KMS-11 (cell line): ENCODE data around the gene RAD51D.

Experiments used
- H2AFZ ChIP-seq: fragments of 200-600 bp; sonication (generic); 2 replicates; pipeline ENCODE4 v1.6.1; 2016; ENCODE audit warnings: antibody characterized with exemption, mixed run types, low read depth
- H3K27ac ChIP-seq: fragments of 200-600 bp; sonication (generic); 2 replicates; pipeline ENCODE4 v1.6.1; 2016; ENCODE audit warnings: mild to moderate bottlenecking, mixed run types
- H3K27me3 ChIP-seq: fragments of 200-600 bp; sonication (generic); 2 replicates; pipeline ENCODE4 v1.6.1; 2017; ENCODE audit warnings: mild to moderate bottlenecking, low read depth, mixed run types, moderate library complexity; ENCODE audit not compliant: insufficient read depth
- H3K36me3 ChIP-seq: fragments of 200-600 bp; sonication (generic); 2 replicates; pipeline ENCODE4 v1.6.1; 2017; ENCODE audit warnings: mild to moderate bottlenecking, mixed run types; ENCODE audit not compliant: insufficient read depth
- H3K4me1 ChIP-seq: fragments of 200-600 bp; sonication (generic); 2 replicates; pipeline ENCODE4 v1.6.1; 2016; ENCODE audit warnings: mild to moderate bottlenecking, low read depth, mixed run types; ENCODE audit not compliant: poor library complexity, severe bottlenecking
- H3K4me2 ChIP-seq: fragments of 200-600 bp; sonication (generic); 2 replicates; pipeline ENCODE4 v1.7.0; 2016; ENCODE audit warnings: mild to moderate bottlenecking, mixed run types
- H3K4me3 ChIP-seq: fragments of 200-600 bp; sonication (generic); IDR thresholded peaks from 2 replicates; pipeline ENCODE4 v1.6.1; 2017; ENCODE audit warnings: low read depth, low read length, mixed read lengths; ENCODE audit not compliant: insufficient read depth
- H3K79me2 ChIP-seq: fragments of 200-600 bp; sonication (generic); 2 replicates; pipeline ENCODE4 v1.6.1; 2016; ENCODE audit warnings: low read depth, mixed run types; ENCODE audit not compliant: insufficient read depth
- H3K9ac ChIP-seq: fragments of 200-600 bp; sonication (generic); 2 replicates; pipeline ENCODE4 v1.6.1; 2016; ENCODE audit warnings: mild to moderate bottlenecking, mixed run types
- H4K20me1 ChIP-seq: fragments of 200-600 bp; sonication (generic); 2 replicates; pipeline ENCODE4 v1.6.1; 2016; ENCODE audit warnings: mild to moderate bottlenecking, mixed run types; ENCODE audit not compliant: insufficient read depth
- TF ChIP-seq, protein P1 (sequence below): fragments of 200-600 bp; sonication (generic); conservative IDR thresholded peaks from 2 replicates; pipeline ENCODE4 v1.6.1; 2017; ENCODE audit warnings: low read depth, mild to moderate bottlenecking, antibody characterized with exemption, low read length, moderate library complexity, mixed read lengths

Gene RAD51D

DNA sequence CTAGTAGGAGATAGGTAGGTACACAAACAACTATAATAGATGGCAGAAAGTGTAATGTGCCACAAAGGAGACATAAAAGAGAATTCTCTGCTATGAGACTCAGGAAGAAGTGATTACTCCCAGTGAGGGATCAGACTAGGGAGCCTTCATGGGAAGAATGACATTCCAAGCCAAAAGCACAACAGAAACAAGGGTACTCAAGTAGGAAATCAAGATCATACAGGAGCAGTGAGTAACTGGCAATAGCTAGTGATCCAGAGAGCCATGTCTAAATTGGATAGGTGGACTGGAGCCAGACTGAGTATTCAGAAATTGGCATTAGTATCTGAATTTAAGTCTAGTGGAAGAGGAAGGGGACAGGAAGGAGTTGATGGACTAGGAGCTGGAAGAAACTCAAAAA lies 66.9 kb downstream of the RAD51D start:
- Histone ChIP-seq H3K36me3 (no peaks in the 10 kb centered on the region), H3K27me3 (no peaks in the 10 kb centered on the region), H4K20me1 (no peaks in the 10 kb centered on the region), H3K4me2 (peak overlapping the region; percentile 78; the same call in 1 of the 2 replicates), H2AFZ (no peak overlapping the region), H3K27ac (no peak overlapping the region), H3K79me2 (no peaks in the 10 kb centered on the region), H3K9ac (no peak overlapping the region), H3K4me1 (peaks cover 49% of the 10 kb centered on the region), H3K4me3 (no peak overlapping the region)
- TF ChIP-seq, protein P1, sequence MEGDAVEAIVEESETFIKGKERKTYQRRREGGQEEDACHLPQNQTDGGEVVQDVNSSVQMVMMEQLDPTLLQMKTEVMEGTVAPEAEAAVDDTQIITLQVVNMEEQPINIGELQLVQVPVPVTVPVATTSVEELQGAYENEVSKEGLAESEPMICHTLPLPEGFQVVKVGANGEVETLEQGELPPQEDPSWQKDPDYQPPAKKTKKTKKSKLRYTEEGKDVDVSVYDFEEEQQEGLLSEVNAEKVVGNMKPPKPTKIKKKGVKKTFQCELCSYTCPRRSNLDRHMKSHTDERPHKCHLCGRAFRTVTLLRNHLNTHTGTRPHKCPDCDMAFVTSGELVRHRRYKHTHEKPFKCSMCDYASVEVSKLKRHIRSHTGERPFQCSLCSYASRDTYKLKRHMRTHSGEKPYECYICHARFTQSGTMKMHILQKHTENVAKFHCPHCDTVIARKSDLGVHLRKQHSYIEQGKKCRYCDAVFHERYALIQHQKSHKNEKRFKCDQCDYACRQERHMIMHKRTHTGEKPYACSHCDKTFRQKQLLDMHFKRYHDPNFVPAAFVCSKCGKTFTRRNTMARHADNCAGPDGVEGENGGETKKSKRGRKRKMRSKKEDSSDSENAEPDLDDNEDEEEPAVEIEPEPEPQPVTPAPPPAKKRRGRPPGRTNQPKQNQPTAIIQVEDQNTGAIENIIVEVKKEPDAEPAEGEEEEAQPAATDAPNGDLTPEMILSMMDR = no peak

DNA sequence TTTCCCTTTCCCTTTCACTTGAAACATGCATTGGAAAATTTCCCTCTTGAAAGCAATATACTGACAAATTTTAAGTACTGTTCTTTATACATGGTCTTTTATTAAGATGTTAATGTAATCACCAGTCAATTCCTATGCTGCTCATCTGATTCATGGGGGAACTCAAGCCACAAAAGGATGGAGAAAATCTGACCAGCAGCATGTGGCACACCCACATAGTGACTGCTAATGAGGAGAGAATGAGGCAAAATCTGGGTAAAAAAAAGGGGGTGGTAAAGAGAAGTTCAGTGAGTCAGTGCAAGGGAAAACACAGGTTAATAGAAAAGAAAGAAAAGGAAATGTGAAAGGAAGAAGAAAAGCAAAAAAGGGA lies 67.4 kb downstream of the RAD51D start:
- TF ChIP-seq, protein P1 = no peak
- Histone ChIP-seq H3K4me1 (peaks cover 52% of the 10 kb centered on the region), H3K9ac (no peak overlapping the region), H2AFZ (no peak overlapping the region), H3K4me3 (no peak overlapping the region), H3K27me3 (no peaks in the 10 kb centered on the region), H3K79me2 (no peaks in the 10 kb centered on the region), H3K27ac (peak overlapping the region; percentile 36; the same call in 1 of the 2 replicates), H3K4me2 (peak overlapping the region; percentile 78), H4K20me1 (no peaks in the 10 kb centered on the region), H3K36me3 (no peaks in the 10 kb centered on the region)

DNA sequence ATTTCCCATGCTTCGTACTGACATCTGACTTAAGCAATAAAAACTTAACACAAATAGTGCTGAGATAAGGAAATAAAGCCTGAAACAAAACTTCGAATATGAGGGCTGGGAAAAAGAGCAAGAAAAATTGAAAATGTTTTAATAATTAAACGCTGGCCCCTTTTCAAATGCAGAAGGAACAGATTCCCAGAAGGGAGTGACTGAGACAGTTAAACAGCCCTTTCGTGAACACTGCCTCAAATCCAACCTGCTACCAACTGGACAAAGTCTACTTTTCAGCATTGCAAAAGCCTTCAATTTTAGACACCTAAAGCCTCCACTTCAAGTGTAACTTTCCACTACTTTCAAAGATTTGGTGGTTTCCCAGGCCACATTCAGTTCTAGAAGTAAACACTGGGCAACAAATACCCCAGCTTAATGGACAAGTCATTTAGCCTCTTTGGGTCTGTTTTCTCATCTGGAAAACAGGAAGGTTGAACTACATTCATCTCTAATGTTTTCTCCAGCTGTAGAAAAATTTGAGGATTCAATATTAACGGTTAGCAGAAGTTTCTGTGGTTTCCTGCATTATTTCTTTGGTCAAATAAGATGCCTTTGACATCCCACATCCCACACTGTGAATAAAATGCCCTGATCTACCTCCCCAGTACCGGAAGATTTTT lies 68.0 kb downstream of the RAD51D start:
- no peaks in the 10 kb centered on the region for H3K36me3 ChIP-seq
- H3K4me1 ChIP-seq = peaks cover 57% of the 10 kb centered on the region
- H3K4me2 ChIP-seq = peak overlapping the region; percentile 78
- H3K27me3 ChIP-seq = no peaks in the 10 kb centered on the region
- peak overlapping the region; percentile 12; the same call in 1 of the 2 replicates for H3K9ac ChIP-seq
- TF ChIP-seq, protein P1 = no peak
- H3K27ac ChIP-seq = peak overlapping the region; percentile 36
- H3K4me3 ChIP-seq = no peak overlapping the region
- H3K79me2 ChIP-seq = no peaks in the 10 kb centered on the region
- H4K20me1 ChIP-seq = no peaks in the 10 kb centered on the region
- H2AFZ ChIP-seq = peak overlapping the region; percentile 20; the same call in 1 of the 2 replicates

DNA sequence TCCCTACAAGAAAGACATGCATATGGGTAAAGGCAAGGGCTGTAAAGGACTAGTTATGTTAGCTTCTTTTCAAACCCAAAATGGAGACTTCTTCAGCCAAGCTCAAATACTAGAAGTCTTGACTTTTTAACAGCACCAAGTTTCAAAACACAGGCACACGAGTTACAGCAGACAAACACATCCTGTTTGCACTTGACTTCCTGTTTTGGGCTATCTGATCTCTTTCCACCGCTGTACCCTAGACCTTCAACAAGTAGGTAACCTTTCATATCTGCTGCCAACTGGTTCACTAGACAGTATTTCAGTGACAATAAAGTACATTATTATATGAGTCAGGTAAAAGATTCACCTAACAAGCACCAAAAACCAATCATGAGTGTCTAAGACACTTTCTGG lies 68.5 kb downstream of the RAD51D start:
- H3K4me2 ChIP-seq = peak overlapping the region; percentile 78
- peak overlapping the region; percentile 20; the same call in 1 of the 2 replicates for H2AFZ ChIP-seq

More for the DNA sequence above, 68.5 kb downstream of the RAD51D start:
- Histone ChIP-seq H3K27me3 (no peaks in the 10 kb centered on the region), H3K27ac (peak overlapping the region; percentile 36), H3K4me1 (peaks cover 62% of the 10 kb centered on the region), H3K4me3 (no peak overlapping the region), H4K20me1 (no peaks in the 10 kb centered on the region), H3K36me3 (no peaks in the 10 kb centered on the region), H3K79me2 (no peaks in the 10 kb centered on the region), H3K9ac (peak overlapping the region; percentile 12; the same call in 1 of the 2 replicates)
- TF ChIP-seq, protein P1 = no peak
